Measurements from ENCODE around the gene CDC16. TPM values are rescaled to one million over a fixed set of nuclear protein-coding genes. Genes with fewer than 3 reads are reported as not detected.
A peak's percentile ranks its signal among the peaks of the same experiment; 100 is the strongest.

CDC16 gene
- total and polyA plus RNA-seq, 9 of the 15 experiments (the other 6 are each of a cell fraction or from before 2014, with no cell fraction given) = 23.2 to 102 (median 51.6) TPM

DNA sequence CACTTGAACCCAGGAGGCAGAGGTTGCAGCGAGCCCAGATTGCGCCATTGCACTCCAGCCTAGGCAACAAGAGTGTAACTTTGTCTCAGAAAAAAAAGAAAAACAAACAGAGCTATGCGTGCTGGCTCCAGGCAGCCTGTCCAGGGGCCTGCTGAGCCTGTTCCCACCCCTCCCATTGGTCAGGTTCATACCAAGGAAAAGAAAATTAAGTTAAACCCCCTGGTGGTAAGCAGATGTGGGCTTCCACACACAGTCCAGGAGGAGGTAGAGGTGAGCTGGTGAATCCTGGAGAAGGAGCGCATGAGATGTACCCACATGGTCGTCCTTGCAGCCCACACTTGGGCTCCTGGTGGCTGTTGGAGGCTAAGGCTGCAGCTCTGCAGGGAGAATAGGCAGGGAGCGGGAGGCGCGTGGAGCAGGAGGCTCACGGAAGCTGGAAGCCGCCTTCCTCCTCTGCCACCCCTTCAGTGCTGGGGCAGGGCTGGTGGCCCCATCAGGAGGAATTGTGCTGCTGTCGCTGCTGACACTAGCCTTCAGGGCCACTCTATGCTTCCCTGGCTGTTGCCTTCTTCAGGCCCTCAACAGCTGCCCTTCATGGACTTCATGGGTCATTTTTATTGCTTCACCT is 69.1 kb downstream of the CDC16 start:
- Histone ChIP-seq H3K9me3 (replicated peaks; ENCODE audit: control insufficient read depth, insufficient read depth, low read depth, low read length) (no peaks in the 10 kb centered on the region), H3K27me3 (ENCODE audit: control insufficient read depth in 2 of 2, insufficient read depth in 2 of 2, low read length in 2 of 2) (no peaks in the 10 kb centered on the region), H2AFZ (ENCODE audit: low read depth, low read length) (no peak overlapping the region), H3K4me1 (replicated peaks in 1 of 2; ENCODE audit: control insufficient read depth in 2 of 2, insufficient read depth in 2 of 2, low read length in 2 of 2) (peaks cover 0 to 4% of the 10 kb centered on the region in 2 experiments; a peak in 2 of 5 replicates), H3K4me3 (no peak overlapping the region), H4K20me1 (replicated peaks; ENCODE audit: control insufficient read depth, insufficient read depth, low read length) (no peaks in the 10 kb centered on the region), H3K9me1 (ENCODE audit: control insufficient read depth, insufficient read depth, low read length) (no peaks in the 10 kb centered on the region), H3K27ac (ENCODE audit: extremely low read depth, low read depth, low read length) (no peak overlapping the region), H3K36me3 (ENCODE audit: control insufficient read depth, insufficient read depth, low read length) (peaks cover 54% of the 10 kb centered on the region; the same call in 2 of the 3 replicates), H3K9ac (ENCODE audit: insufficient read depth in 1 of 2, low read depth in 2 of 2, low read length in 2 of 2) (peak overlapping the region in 1 of 2 experiments; percentile 19; a peak in 1 of 4 replicates), H3K79me2 (ENCODE audit: control insufficient read depth, insufficient read depth, low read length) (no peaks in the 10 kb centered on the region), H3K4me2 (ENCODE audit: insufficient read depth, low read length) (no peak overlapping the region)
- TF ChIP-seq, protein P1, sequence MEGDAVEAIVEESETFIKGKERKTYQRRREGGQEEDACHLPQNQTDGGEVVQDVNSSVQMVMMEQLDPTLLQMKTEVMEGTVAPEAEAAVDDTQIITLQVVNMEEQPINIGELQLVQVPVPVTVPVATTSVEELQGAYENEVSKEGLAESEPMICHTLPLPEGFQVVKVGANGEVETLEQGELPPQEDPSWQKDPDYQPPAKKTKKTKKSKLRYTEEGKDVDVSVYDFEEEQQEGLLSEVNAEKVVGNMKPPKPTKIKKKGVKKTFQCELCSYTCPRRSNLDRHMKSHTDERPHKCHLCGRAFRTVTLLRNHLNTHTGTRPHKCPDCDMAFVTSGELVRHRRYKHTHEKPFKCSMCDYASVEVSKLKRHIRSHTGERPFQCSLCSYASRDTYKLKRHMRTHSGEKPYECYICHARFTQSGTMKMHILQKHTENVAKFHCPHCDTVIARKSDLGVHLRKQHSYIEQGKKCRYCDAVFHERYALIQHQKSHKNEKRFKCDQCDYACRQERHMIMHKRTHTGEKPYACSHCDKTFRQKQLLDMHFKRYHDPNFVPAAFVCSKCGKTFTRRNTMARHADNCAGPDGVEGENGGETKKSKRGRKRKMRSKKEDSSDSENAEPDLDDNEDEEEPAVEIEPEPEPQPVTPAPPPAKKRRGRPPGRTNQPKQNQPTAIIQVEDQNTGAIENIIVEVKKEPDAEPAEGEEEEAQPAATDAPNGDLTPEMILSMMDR (IDR thresholded peaks at IDR 0.05 in 2 of 3, conservative IDR thresholded peaks at IDR 0.05 in 1 of 3; ENCODE audit: insufficient read depth in 2 of 3, low read depth in 1 of 3, low read length in 3 of 3) = peak in 1 of 3 experiments; percentile 19; a peak in 1 of 6 replicates
- no peak for TF ChIP-seq PHF21A (IDR thresholded peaks at IDR 0.05; ENCODE audit: borderline replicate concordance, low read depth)
- POLR2A ChIA-PET = interaction anchor here (0.6 to 0.8 kb wide), 2 partner anchors 23 to 309 kb away, joined by 3 read pairs; partner anchors contain the start of gene UPF3A
- peak; percentile 38; the same call in 1 of the 3 replicates for ATAC-seq
- WGBS (ENCODE audit: insufficient coverage, low coverage, missing lambda C conversion rate) = 95% methylated on average over 11 of the region's 11 CpGs
- intact Hi-C loops (cut with micrococcal nuclease) (loop anchor here (1.0 kb wide), 1 partner anchor 35 kb away; no protein-coding TSS in a partner anchor), in situ Hi-C loops (cut with MboI) (no loop called here)
- no peak for FAIRE-seq
- CTCF ChIA-PET (ENCODE audit: low intra/inter-chr PET ratio) = no interaction called here
- no TSS peak for BruUV-seq (replicated peaks)
- no peak for DNase-seq (ENCODE audit: extremely low read depth in 1 of 4, low spot score in 3 of 4)
